ENCODE results near the gene PACSIN1. TPM values are rescaled to one million over a fixed set of nuclear protein-coding genes. Genes with fewer than 3 reads are reported as not detected.

PACSIN1 gene
- total RNA-seq, 1 donor from 2014 or later, result 0.11 TPM

- Mint-ChIP-seq H3K27me3 (peaks cover 2% of the 10 kb centered on the region), H3K4me3 (no peak overlapping the region), H3K36me3 (ENCODE audit: low read depth) (no peaks in the 10 kb centered on the region), H3K9me3 (no peaks in the 10 kb centered on the region), H3K4me1 (no peaks in the 10 kb centered on the region), H3K27ac (no peak overlapping the region)
- no peak for ATAC-seq (ENCODE audit: low read depth)
- TF ChIP-seq, protein P1, sequence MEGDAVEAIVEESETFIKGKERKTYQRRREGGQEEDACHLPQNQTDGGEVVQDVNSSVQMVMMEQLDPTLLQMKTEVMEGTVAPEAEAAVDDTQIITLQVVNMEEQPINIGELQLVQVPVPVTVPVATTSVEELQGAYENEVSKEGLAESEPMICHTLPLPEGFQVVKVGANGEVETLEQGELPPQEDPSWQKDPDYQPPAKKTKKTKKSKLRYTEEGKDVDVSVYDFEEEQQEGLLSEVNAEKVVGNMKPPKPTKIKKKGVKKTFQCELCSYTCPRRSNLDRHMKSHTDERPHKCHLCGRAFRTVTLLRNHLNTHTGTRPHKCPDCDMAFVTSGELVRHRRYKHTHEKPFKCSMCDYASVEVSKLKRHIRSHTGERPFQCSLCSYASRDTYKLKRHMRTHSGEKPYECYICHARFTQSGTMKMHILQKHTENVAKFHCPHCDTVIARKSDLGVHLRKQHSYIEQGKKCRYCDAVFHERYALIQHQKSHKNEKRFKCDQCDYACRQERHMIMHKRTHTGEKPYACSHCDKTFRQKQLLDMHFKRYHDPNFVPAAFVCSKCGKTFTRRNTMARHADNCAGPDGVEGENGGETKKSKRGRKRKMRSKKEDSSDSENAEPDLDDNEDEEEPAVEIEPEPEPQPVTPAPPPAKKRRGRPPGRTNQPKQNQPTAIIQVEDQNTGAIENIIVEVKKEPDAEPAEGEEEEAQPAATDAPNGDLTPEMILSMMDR (IDR thresholded peaks at IDR 0.05), result no peak
- DNase-seq, result no peak
- ChIA-PET CTCF (no interaction called here), POLR2A (no interaction called here)
- intact Hi-C loops (cut with micrococcal nuclease), result no loop called here
Measured at GRCh38 chr6:34560366-34561226, 94.7 kb downstream of the PACSIN1 start.

- Mint-ChIP-seq H3K9me3 (no peaks in the 10 kb centered on the region), H3K27ac (no peak overlapping the region), H3K36me3 (ENCODE audit: low read depth) (no peaks in the 10 kb centered on the region), H3K4me1 (no peaks in the 10 kb centered on the region), H3K27me3 (peaks cover 2% of the 10 kb centered on the region), H3K4me3 (no peak overlapping the region)
- intact Hi-C loops (cut with micrococcal nuclease), result no loop called here
- ChIA-PET POLR2A (no interaction called here), CTCF (no interaction called here)
- no peak for ATAC-seq (ENCODE audit: low read depth)
- TF ChIP-seq, protein P1 (IDR thresholded peaks at IDR 0.05), result no peak
- no peak for DNase-seq
Measured at GRCh38 chr6:34561227-34561530, 95.3 kb downstream of the PACSIN1 start.

DNA sequence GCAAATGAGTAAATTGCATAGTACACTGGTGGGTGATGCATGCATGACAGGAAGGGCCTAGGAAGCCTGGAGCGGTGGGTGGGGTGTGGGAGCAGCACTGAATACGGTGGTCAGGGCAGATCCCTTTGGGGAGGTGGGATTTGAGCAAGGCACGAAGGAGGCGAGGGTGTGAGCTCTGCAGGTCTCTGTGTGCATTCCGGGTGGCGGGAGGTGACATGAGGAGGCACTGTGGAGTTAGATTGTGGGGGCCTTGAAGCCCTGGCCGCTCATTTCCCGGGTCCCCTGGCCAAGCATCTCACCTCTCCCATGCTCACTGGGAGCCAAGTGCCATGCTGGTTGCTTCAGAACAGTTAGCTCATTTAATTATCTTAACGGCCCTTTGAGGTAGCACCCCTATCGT is 96.5 kb downstream of the PACSIN1 start:
- POLR2A ChIA-PET, result no interaction called here
- DNase-seq (no peak), ATAC-seq (ENCODE audit: low read depth) (no peak)
- Mint-ChIP-seq H3K4me3 (no peak overlapping the region), H3K4me1 (no peaks in the 10 kb centered on the region), H3K9me3 (no peaks in the 10 kb centered on the region), H3K36me3 (ENCODE audit: low read depth) (no peaks in the 10 kb centered on the region), H3K27me3 (peaks cover 2% of the 10 kb centered on the region), H3K27ac (no peak overlapping the region)
- intact Hi-C loops (cut with micrococcal nuclease), result no loop called here
- TF ChIP-seq, protein P1 (IDR thresholded peaks at IDR 0.05), result no peak
- CTCF ChIA-PET, result no interaction called here

DNA sequence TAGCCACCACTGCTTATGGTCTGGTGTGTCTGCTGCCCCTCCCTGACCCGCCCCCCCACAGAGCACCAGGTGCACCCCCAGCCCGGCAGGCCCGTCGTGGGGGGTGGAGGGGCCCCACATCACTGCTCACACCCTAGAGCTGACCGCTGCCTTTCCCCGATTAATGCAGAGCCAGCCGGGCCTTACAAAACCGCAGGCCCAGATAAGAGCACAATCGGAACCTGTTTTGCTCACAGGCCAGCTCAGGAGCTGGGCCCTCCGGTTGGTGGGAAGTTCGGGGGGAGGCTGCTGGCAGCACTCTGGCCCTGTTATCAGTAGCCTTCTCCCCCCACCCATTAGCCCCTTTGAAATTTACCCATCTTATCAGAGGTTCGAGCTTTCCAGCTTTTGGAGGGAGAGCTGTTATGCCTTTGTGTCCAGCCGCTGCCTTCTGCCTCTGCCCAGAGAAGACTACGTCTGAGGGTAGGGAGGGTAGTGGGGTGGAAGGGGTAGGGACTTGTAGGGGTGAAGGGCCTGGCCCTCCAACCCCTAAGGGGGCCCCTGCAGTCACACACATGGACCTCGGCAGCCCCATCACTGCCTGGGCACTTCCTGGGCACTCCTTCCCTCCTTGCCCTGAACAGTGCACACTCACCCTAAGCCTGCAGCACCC is 97.1 kb downstream of the PACSIN1 start:
- Mint-ChIP-seq H3K4me1 (no peaks in the 10 kb centered on the region), H3K36me3 (ENCODE audit: low read depth) (no peaks in the 10 kb centered on the region), H3K4me3 (no peak overlapping the region), H3K27me3 (peaks cover 2% of the 10 kb centered on the region), H3K27ac (no peak overlapping the region), H3K9me3 (no peaks in the 10 kb centered on the region)
- ChIA-PET CTCF (no interaction called here), POLR2A (no interaction called here)
- TF ChIP-seq, protein P1 (IDR thresholded peaks at IDR 0.05), result no peak
- intact Hi-C loops (cut with micrococcal nuclease), result no loop called here
- no peak for ATAC-seq (ENCODE audit: low read depth)
- no peak for DNase-seq

DNA sequence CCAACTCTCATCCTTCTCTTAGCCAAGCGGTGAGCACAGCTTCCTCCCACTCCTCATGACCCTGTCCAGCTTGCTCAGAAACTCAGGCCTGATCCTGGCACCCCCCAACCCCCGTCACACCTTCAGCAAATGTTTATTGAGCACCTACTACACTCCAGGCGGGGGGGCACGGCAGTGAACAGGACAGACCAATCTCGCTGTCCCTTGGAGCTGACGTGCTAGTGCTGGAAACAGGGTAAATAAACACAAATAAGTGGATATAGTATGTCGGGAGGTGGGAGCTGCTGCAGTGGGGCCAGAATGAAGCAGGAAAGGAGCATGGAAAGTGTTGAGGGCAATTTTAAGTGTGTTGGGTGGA is 97.6 kb downstream of the PACSIN1 start:
- DNase-seq (no peak), ATAC-seq (ENCODE audit: low read depth) (no peak)
- ChIA-PET POLR2A (no interaction called here), CTCF (no interaction called here)
- intact Hi-C loops (cut with micrococcal nuclease), result no loop called here
- peaks cover 2% of the 10 kb centered on the region for H3K27me3 Mint-ChIP-seq
- no peaks in the 10 kb centered on the region for H3K4me1 Mint-ChIP-seq
- no peaks in the 10 kb centered on the region for H3K36me3 Mint-ChIP-seq (ENCODE audit: low read depth)
- no peak overlapping the region for H3K27ac Mint-ChIP-seq
- H3K4me3 Mint-ChIP-seq, result no peak overlapping the region
- no peaks in the 10 kb centered on the region for H3K9me3 Mint-ChIP-seq
- TF ChIP-seq, protein P1 (IDR thresholded peaks at IDR 0.05), result no peak
